Stimulated activated CD8-positive, alpha-beta memory T cell treated with anti-CD3 and anti-CD28 coated beads, Interleukin-7, amount 100 ng/mL, for 24 hours (primary cell): Measurements from ENCODE around the gene COL4A6.

Source experiments
- DNase-seq: peaks from one replicate; pipeline ENCODE4 v3.0.0-alpha.2; 2020; ENCODE audit warnings: low read depth

The COL4A6 gene

GRCh38 chrX:108331126-108331909, 106.9 kb downstream of the COL4A6 start:
- DNase-seq, result no peak

GRCh38 chrX:108323751-108324150, 114.5 kb downstream of the COL4A6 start:
- DNase-seq, result no peak

DNA sequence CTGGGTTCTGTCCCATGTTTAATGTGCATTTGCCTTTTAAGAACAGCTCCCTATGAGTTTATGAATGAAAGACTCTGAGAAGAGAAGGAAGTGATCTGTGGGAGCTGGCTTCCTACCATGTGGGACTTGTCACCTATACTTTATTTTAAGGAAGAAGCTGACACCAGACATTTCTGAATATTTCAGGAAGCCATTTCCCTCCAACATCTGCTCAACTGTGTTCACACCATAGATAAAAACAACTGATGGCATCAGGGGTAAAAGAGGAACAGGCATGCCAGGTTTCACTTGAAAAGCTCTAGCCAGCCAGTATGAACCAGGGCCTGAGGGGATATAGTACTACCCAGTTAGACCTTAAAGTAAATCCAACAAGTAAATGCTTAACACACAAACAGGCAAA, 116.0 kb downstream of the COL4A6 start:
- DNase-seq, result no peak

GRCh38 chrX:108316456-108316855, 121.8 kb downstream of the COL4A6 start:
- DNase-seq, result no peak

- DNase-seq, result no peak
These were observed 124.6 kb downstream of the COL4A6 start for GRCh38 chrX:108313669-108314068.

DNA sequence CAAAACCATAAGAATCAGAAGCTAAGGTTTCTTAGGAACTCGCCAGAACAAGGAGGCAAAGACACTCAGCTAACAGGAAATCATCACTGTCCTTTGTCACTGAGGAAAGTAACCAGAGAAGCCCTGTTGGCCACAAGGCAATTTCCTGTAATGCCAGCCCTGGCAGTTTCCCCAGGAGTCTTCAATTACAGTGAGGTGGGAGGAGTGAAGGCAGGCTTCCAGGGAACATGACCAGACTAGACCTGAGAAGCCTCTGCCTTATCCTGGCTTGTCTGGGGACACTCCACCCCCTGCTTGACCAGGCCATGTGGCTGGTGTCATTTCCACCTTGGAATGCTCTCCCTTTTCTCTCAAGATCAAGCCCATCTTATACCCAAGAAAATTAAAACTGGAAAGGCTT, 125.3 kb downstream of the COL4A6 start:
- DNase-seq, result no peak

- no peak for DNase-seq
These were observed 126.2 kb downstream of the COL4A6 start for GRCh38 chrX:108312011-108312410.

GRCh38 chrX:108310506-108310905, 127.7 kb downstream of the COL4A6 start:
- no peak for DNase-seq

- DNase-seq, result no peak
These were observed 129.1 kb downstream of the COL4A6 start for GRCh38 chrX:108309144-108309543.

- no peak for DNase-seq
These were observed 130.8 kb downstream of the COL4A6 start for GRCh38 chrX:108307132-108308085.

DNA sequence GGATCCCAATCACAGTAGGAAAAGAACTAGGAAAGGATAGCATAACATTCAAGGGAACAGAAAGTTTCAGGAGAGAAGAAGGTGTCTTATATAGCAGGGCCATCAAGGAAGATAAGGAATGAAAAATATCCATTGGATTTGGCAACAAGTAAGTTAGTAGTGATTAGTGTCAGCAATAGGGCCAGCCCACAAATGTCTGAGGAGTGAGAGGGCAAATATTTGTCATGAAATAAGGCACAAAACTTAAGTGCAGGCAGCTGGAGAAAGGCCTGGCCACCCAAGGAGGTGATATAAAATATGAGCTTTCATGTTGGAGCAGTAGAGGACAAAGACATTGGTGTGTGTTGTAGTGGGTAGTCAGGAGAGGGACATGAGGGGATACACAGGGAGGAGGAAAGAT, 132.1 kb downstream of the COL4A6 start:
- no peak for DNase-seq

DNA sequence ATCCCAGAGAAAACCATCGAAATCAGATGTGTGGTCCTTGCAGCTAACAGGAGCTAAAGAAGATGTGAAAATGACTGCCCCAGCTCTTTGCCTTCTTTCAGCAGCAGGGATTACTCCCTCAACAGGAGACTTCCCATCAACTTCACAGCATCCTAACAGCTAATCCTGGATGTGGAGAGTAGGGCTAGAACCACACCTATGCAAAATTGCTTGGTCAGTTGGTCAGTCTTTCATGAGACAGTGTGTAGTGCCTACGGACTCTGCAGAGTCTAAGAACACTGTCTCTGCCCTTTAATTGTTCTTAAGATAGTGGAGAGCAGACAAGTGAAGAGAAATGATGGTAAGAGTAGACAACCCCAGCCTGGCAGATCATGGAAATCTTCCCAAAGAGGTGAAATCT, 133.5 kb downstream of the COL4A6 start:
- no peak for DNase-seq

GRCh38 chrX:108304210-108304609, 134.0 kb downstream of the COL4A6 start:
- DNase-seq, result no peak

DNA sequence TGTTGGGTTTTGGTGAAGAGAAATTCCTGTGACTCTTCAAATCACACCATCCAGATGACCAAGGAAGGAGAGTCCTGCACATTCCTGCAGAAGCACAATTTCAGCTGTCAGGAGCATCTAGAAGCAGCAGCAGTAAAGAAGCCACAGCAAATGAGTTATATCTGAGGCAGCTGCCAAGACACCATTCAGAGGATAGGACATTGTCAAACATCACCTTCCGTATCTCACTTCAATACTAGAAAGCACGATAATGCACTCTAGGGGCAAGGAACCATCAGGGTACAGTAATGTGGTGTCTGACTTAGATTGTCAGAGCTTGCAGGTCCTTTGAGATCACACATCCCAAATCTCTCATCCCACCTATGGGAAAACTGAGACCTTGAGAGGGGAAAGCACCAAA, 134.5 kb downstream of the COL4A6 start:
- no peak for DNase-seq

GRCh38 chrX:108299704-108300103, 138.5 kb downstream of the COL4A6 start:
- DNase-seq, result no peak

GRCh38 chrX:108299101-108299591, 139.1 kb downstream of the COL4A6 start:
- DNase-seq, result no peak

GRCh38 chrX:108298165-108298602, 140.0 kb downstream of the COL4A6 start:
- DNase-seq, result no peak

- DNase-seq, result no peak
These were observed 140.9 kb downstream of the COL4A6 start for GRCh38 chrX:108297290-108297689.

DNA sequence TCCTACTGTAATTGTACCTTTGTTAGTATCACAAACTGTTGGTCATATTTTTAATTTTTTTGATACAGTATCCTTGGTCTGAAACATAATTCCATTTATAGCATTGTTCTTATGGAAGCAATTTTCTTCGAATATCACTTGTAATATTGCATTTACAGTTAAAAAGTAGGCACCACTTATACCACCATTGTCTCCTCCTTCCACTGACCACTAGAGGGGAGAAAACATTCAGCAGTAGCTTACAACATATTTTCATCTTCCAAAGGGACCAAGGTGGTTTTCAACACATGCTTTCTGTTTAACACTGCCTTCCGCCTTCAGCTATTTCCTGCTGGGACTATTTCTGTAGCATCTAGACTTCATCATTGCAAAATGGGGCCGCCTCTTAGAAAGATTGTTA, 146.2 kb downstream of the COL4A6 start:
- DNase-seq, result no peak

DNA sequence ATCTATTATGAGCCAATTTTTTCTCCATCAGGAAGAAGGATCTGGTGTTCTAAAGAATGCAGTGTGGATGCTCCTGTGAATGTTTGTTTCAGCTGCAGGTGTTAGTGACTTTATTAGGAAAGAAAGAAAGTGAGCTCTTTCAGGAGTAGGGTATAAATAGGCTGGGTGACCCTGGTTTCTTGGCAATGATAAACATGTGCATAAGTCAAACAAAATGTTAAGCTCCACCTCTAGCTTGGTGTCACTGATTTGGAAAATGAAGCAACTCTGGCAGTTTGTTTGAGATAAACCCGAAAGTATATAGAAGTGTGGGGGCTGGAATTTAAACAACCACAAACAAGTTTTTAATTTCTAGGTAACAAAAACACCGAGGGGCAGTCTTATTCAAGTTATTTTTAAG, 152.3 kb downstream of the COL4A6 start:
- DNase-seq, result no peak

- no peak for DNase-seq
These were observed 152.9 kb downstream of the COL4A6 start for GRCh38 chrX:108285356-108285755.

- DNase-seq, result no peak
These were observed 162.5 kb downstream of the COL4A6 start for GRCh38 chrX:108275732-108276131.

- DNase-seq, result no peak
These were observed 166.8 kb downstream of the COL4A6 start for GRCh38 chrX:108271397-108271787.
